Osteoblast (primary cell): ENCODE data around the gene BARHL1. TPM values are rescaled to one million over a fixed set of nuclear protein-coding genes. Genes with fewer than 3 reads are reported as not detected.

Experiments
- DNase-seq: peaks from one replicate; pipeline ENCODE4 v3.0.0; 2011; ENCODE audit warnings: low spot score, mixed read lengths; ENCODE audit not compliant: insufficient read length; ENCODE audit errors: missing footprints
- H2AFZ ChIP-seq: 2 replicates; pipeline ENCODE4 v1.6.0; 2011; ENCODE audit warnings: mild to moderate bottlenecking, low read length
- H3K27ac ChIP-seq: 2 replicates; pipeline ENCODE4 v1.5.1; 2011; ENCODE audit warnings: mild to moderate bottlenecking, low read depth, low read length, moderate library complexity
- H3K27me3 ChIP-seq: 2 replicates; pipeline ENCODE4 v1.6.0; 2012; ENCODE audit warnings: mild to moderate bottlenecking, control low read depth, inconsistent platforms, low read length, moderate library complexity; ENCODE audit not compliant: insufficient read depth
- H3K36me3 ChIP-seq: 2 replicates; pipeline ENCODE4 v1.5.1; 2011; ENCODE audit warnings: mild to moderate bottlenecking, low read length, control low read depth, moderate library complexity; ENCODE audit not compliant: insufficient read depth
- H3K4me1 ChIP-seq: 2 replicates; pipeline ENCODE4 v1.5.1; 2011; ENCODE audit warnings: mild to moderate bottlenecking, low read length, control low read depth, moderate library complexity; ENCODE audit not compliant: insufficient read depth
- H3K4me2 ChIP-seq: 2 replicates; pipeline ENCODE4 v1.6.0; 2011; ENCODE audit warnings: mild to moderate bottlenecking, low read length; ENCODE audit not compliant: insufficient read depth
- H3K4me3 ChIP-seq: fragments of 200-600 bp; sonication (generic); 3 replicates; pipeline ENCODE4 v1.5.1; 2012; ENCODE audit warnings: mild to moderate bottlenecking, low read length, inconsistent platforms; ENCODE audit not compliant: insufficient read depth
- H3K79me2 ChIP-seq: 2 replicates; pipeline ENCODE4 v1.6.0; 2012; ENCODE audit warnings: mild to moderate bottlenecking, low read length, control low read depth, inconsistent platforms; ENCODE audit not compliant: insufficient read depth
- H3K9me3 ChIP-seq: 2 replicates; pipeline ENCODE4 v1.5.1; 2011; ENCODE audit warnings: low read depth, low read length, control low read depth
- H4K20me1 ChIP-seq: 2 replicates; pipeline ENCODE4 v1.6.0; 2012; ENCODE audit warnings: mild to moderate bottlenecking, low read length, control low read depth; ENCODE audit not compliant: insufficient read depth
- CTCF ChIP-seq: IDR thresholded peaks from 2 replicates; pipeline ENCODE4 v1.5.1; 2011; ENCODE audit warnings: mild to moderate bottlenecking, low read depth, low read length, moderate library complexity; ENCODE audit errors: extremely low read depth
- total RNA-seq: library from RNA; depleted of rRNA; stranded (reverse); fragments of >200 nt; gene quantifications from 2 replicates; pipeline ENCODE4 v1.2.3, GENCODE V29; 2012

Gene BARHL1
- total RNA-seq, 1 donor: not detected

DNA sequence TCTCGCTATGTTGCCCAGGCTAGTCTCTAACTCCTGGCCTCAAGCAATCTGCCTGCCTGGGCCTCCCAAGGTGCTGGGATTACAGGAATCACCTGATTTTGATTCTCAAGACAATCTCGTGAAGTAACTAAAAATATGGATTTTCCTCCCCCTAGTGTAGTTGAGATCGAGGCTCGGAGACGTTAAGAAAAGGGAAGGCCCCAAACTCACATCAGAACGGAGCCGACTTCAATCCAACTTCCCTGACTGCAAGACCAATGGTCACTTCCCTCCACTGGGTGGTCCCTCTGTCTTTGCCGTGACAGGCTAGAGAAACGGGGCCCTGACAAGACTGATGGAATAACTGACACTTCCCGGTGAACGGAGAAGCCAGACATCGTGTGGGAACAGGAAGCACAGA is 28.3 kb downstream of the BARHL1 start:
- peaks cover 32% of the 10 kb centered on the region for H3K36me3 ChIP-seq
- H3K4me1 ChIP-seq: peaks cover 7% of the 10 kb centered on the region
- H3K79me2 ChIP-seq: no peaks in the 10 kb centered on the region
- no peaks in the 10 kb centered on the region for H3K9me3 ChIP-seq
- no peak overlapping the region for H3K4me3 ChIP-seq
- no peak for DNase-seq
- no peak for TF ChIP-seq CTCF
- no peak overlapping the region for H2AFZ ChIP-seq
- H3K27me3 ChIP-seq: no peaks in the 10 kb centered on the region
- no peak overlapping the region for H3K4me2 ChIP-seq
- peaks cover 4% of the 10 kb centered on the region for H4K20me1 ChIP-seq
- peak overlapping the region; percentile 70 for H3K27ac ChIP-seq

DNA sequence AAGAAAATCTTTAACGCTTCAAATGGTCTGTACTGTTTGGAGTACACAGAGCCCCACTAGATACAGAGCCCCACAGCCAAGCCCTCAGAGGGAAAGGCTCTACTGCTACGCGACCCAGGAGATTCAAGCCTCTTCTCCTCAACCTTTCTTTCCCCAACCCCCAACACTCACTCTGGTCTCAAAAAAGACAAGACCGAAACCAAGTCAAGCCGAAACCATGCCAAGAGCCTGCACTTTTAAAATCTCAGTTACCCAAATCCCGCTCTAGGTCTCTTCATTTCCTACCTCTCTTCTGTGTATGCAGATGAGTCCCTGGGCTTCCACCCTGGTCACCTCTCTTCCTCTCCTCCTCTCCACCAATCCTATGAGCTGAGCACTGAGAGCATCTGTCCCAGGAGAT is 31.9 kb downstream of the BARHL1 start:
- no peaks in the 10 kb centered on the region for H3K27me3 ChIP-seq
- peaks cover 7% of the 10 kb centered on the region for H3K4me1 ChIP-seq

DNA sequence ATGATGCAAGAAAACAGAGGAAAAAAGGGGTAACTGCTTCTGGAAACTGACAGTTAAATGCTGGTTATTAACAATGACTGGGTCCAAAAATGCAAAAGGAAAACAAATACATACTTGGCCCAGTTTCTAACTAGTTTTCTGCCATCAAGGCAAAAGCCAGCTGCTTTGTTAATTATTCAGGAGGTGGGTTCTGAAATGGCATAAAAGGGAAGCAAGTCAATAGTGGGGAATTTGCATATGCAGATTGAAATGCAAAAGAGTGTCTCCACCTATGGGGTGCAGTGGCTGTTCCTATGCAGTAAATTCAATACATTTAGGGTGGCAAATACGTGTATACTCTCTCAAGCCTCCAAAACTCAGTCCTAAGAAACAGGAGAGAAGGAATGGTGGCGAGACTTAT is 33.4 kb downstream of the BARHL1 start:
- no peaks in the 10 kb centered on the region for H3K27me3 ChIP-seq
- peaks cover 46% of the 10 kb centered on the region for H3K36me3 ChIP-seq
- no peak overlapping the region for H3K4me2 ChIP-seq
- no peak for TF ChIP-seq CTCF
- no peak overlapping the region for H3K27ac ChIP-seq
- H3K9me3 ChIP-seq: no peaks in the 10 kb centered on the region
- H3K4me1 ChIP-seq: no peaks in the 10 kb centered on the region
- peaks cover 7% of the 10 kb centered on the region for H4K20me1 ChIP-seq
- H3K79me2 ChIP-seq: no peaks in the 10 kb centered on the region
- no peak overlapping the region for H2AFZ ChIP-seq
- no peak overlapping the region for H3K4me3 ChIP-seq
- DNase-seq: no peak

More for the DNA sequence above, 31.9 kb downstream of the BARHL1 start:
- Histone ChIP-seq H3K27ac (no peak overlapping the region), H3K9me3 (no peaks in the 10 kb centered on the region), H2AFZ (no peak overlapping the region), H3K79me2 (no peaks in the 10 kb centered on the region), H4K20me1 (peaks cover 8% of the 10 kb centered on the region), H3K4me3 (no peak overlapping the region), H3K36me3 (peaks cover 47% of the 10 kb centered on the region), H3K4me2 (no peak overlapping the region)
- TF ChIP-seq CTCF: no peak
- DNase-seq: no peak

- H3K27me3 ChIP-seq: no peaks in the 10 kb centered on the region
- H3K79me2 ChIP-seq: no peaks in the 10 kb centered on the region
Measured at GRCh38 chr9:132616725-132617124, 34.3 kb downstream of the BARHL1 start.

More at GRCh38 chr9:132616725-132617124, 34.3 kb downstream of the BARHL1 start:
- H4K20me1 ChIP-seq: peaks cover 7% of the 10 kb centered on the region
- no peak for TF ChIP-seq CTCF
- no peaks in the 10 kb centered on the region for H3K4me1 ChIP-seq
- H3K27ac ChIP-seq: no peak overlapping the region
- no peak overlapping the region for H2AFZ ChIP-seq
- peaks cover 44% of the 10 kb centered on the region for H3K36me3 ChIP-seq
- no peak overlapping the region for H3K4me3 ChIP-seq
- H3K9me3 ChIP-seq: no peaks in the 10 kb centered on the region
- H3K4me2 ChIP-seq: no peak overlapping the region
- DNase-seq: no peak
